ENCODE measurements around the gene STAC3.

The STAC3 gene

DNA sequence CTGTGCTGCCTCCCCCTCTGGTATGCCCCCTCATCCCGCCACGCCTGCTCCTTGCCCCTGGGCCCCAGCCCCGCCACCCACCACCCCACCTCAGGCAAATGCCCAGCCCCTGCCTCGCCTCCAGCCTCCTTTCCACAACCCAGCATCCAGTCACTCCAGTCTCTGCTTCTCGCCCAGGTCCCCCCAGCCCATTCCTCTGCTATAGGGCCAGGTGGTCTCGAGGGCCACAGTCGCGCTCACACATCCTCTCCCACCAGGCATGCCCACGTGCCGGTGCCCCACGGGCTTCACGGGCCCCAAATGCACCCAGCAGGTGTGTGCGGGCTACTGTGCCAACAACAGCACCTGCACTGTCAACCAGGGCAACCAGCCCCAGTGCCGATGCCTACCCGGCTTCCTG, 40.5 kb downstream of the STAC3 start:
- no peak for DNase-seq

DNA sequence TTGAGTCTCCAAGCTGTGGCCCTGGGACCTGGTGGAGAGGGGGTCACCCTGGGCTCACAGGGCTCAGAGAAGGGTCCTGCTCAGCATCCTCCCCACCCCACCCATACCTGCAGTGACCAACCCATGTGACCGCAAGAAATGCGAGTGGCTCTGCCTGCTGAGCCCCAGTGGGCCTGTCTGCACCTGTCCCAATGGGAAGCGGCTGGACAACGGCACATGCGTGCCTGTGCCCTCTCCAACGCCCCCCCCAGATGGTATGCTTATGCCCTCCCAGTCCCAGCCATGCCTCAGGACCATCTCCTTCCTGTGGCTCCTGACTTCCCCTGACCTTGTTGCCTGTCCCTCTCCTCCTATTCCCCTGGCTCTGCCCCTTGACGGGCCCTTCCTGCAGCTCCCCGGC, 41.1 kb downstream of the STAC3 start:
- DNase-seq, result no peak

DNA sequence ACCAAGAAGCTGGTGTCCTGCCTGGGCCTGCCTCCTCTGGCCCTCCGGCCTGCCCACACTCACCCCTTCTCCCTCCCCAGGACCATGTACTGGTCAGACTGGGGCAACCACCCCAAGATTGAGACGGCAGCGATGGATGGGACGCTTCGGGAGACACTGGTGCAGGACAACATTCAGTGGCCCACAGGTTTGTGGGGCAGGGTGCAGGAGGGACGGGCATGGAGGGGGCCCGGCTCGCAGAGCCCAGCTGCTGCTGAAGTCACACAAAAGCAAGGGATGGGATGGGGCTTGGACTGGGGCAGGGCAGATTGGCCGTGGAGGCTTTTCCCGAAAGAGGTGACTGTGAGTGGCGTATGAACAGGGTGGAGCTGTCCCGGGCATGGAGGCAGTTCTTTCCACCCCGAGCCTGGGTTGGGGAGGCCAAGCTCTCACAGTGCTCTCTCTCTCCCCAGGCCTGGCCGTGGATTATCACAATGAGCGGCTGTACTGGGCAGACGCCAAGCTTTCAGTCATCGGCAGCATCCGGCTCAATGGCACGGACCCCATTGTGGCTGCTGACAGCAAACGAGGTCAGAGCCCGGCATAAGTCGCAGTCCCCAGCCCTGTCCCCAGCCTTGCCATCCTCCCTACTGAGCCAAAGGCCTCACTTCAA, 42.2 kb downstream of the STAC3 start:
- DNase-seq, result no peak

DNA sequence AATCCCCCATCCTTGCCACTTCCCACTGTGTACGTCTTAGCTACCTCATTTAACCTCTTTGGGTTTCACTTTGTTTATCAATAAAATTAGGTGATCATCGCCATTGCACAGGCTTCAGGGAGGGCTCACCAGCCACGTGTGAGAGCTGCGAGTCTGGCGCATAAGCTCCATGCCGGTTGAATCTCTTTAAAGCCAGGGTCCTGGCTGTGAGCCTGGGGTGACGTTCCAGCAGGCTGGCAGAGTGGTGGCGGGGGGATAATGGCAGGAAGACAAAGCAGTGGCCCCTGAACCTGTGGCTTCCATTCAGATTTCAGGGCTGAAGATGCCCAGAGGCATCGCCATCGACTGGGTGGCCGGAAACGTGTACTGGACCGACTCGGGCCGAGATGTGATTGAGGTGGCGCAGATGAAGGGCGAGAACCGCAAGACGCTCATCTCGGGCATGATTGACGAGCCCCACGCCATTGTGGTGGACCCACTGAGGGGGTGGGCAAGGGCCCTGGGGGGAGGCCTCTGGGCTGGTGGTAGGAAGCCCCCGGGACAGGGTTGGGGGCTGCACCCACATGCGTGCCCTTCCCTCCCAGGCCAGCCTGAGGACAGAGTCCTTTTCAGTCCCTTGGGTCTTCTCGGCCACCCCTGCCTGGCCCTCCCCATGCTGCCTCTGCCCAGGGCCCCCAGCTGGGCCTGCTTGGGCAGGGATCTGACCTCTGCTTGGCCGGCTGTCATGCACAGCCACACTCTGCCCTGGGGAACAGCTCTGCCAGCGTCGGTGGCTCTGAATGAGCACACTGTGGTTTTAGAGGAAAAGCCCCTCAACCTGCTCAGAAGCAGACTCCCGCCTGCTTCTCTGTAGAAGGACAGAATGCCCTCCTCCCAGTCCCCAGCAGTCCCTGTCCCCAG, 43.0 kb downstream of the STAC3 start:
- no peak for DNase-seq

DNA sequence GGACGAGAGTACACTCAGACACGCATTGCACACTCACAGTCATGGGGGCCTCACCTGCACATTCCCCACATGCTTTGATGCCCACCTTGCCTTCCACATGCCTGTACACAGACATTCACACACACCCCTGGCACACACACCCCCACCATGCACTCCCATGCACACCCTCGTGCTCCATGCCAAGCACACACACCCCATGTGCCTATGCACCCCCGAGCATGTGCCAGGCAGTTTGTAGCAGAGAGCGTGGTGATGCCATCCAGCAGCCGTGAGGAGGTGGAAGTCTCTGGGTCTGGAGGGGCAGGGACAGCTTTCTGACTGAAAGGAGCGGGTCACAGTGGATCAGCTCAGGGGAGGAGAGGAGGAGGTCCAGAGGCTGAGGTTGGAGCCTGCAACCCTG, 45.1 kb downstream of the STAC3 start:
- no peak for DNase-seq

DNA sequence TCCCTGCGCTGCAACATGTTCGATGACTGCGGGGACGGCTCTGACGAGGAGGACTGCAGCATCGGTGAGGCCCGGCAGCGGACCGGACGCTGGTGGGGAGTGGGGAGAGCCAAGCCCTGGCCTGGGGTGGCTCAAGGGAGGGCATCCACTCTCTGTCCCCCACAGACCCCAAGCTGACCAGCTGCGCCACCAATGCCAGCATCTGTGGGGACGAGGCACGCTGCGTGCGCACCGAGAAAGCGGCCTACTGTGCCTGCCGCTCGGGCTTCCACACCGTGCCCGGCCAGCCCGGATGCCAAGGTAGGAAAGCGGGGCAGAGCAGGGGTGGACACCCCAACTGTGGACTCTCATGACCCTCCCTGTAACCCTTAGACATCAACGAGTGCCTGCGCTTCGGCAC, 45.8 kb downstream of the STAC3 start:
- no peak for DNase-seq

DNA sequence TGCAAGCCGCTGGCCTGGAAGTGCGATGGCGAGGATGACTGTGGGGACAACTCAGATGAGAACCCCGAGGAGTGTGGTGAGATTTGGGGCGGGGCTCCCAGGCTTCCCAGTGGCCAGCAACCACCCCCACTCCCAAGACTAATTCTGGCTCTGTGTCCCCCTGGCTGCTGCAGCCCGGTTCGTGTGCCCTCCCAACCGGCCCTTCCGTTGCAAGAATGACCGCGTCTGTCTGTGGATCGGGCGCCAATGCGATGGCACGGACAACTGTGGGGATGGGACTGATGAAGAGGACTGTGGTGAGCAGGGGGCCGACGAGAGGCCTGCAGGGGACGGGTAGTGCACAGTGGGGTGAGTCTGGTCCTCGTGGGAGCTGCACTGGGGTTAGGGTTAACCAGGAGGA, 46.5 kb downstream of the STAC3 start:
- no peak for DNase-seq

DNA sequence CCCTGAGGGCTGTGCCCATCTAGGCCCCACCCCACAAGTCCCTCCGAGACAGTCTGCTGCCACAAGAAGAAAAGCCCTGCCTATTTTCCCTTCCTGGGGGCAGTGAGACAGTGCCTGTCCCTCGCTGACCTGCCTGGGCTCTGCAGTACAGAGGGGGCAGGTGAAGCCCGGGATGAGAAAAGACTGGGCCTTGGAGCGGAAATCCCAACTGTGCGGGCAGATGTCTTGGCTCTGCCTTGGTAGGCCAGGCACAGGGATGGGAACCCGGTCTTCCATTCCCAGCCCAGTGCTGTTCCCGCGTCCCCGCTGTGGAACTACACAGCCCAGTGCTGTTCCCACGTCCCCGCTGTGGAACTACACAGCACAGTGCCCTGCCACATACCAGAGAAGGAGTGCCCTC, 47.2 kb downstream of the STAC3 start:
- DNase-seq, result no peak

DNA sequence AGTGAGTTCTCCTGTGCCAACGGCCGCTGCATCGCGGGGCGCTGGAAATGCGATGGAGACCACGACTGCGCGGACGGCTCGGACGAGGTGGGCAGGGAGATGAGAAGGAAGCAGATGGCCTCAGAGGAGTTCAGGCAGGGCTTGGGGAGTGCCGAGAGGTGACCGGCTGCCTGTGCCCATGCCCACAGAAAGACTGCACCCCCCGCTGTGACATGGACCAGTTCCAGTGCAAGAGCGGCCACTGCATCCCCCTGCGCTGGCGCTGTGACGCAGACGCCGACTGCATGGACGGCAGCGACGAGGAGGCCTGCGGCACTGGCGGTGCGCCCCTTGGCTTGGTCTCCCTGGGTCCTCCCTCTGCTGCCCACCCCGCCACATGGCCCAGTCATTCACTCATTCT, 47.8 kb downstream of the STAC3 start:
- DNase-seq, result no peak

DNA sequence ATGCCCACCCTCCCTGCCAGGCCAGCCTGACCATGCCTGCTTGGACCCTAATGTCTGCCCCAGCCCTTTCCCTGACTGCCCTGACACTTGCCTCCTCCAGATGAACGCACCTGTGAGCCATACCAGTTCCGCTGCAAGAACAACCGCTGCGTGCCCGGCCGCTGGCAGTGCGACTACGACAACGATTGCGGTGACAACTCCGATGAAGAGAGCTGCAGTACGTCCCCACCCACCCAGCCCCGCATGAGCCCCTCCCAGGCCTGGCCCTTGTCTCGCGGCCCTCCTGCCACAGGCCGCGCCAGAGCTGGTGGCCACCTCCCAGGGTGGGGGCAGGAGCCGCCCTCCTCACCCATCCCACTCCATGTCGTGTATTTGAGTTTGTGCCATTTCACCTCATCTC, 48.7 kb downstream of the STAC3 start:
- no peak for DNase-seq

DNA sequence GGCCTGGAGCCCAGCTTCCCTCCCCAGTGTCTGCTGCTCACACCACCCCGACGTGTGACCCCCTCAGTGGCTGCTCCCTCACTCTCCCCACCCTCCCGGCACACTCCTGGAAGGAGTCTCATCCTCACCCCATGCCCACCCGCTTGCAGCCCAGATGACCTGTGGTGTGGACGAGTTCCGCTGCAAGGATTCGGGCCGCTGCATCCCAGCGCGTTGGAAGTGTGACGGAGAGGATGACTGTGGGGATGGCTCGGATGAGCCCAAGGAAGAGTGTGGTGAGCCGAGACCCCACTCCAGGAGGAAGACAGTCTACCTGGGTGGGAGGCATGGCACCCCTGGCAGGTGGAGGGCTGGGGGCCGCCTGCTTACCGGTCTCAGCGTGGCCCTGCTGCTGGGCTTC, 49.4 kb downstream of the STAC3 start:
- DNase-seq, result no peak

DNA sequence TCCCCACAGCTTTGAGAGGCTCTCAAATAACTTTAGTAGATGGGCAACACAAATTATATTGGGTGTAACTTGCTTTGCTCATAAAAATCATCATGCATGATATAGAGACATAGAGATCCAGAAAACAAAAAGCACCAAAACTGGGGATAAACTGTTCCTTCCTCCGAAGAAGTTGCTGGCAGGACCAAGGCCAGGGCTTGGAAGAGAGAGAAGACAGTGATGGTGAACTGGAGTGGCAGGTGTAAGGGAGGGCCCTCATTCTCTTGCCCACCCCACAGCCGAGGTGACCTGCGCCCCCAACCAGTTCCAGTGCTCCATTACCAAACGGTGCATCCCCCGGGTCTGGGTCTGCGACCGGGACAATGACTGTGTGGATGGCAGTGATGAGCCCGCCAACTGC, 49.8 kb downstream of the STAC3 start:
- no peak for DNase-seq

DNA sequence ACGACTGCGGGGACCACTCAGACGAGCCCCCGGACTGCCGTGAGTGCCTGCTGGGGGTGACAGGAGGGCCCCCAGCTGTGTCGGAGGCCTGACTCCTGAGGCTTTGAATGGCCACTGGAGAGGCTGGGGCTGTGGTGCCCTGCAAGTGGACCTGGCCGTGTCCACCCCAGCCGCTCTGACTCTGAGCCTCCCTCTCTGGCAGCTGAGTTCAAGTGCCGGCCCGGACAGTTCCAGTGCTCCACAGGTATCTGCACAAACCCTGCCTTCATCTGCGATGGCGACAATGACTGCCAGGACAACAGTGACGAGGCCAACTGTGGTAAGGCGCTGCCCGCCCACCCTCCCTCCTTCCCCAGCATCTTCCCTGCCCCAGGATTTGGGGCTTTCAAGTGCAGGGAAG, 50.5 kb downstream of the STAC3 start:
- DNase-seq, result no peak

DNA sequence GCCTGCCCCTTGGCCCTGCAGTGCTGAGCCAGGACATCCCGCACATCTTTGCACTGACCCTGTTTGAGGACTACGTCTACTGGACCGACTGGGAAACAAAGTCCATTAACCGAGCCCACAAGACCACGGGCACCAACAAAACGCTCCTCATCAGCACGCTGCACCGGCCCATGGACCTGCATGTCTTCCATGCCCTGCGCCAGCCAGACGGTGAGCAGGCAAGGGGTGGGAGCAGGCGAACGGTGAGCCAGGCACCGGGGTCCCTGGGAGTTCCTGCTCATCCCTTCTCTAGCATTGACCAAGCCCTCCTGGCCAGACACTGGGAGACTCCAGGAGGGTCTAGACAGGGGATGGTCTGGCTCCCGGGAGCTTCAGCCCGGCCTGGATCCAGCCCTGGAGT, 51.8 kb downstream of the STAC3 start:
- no peak for DNase-seq

DNA sequence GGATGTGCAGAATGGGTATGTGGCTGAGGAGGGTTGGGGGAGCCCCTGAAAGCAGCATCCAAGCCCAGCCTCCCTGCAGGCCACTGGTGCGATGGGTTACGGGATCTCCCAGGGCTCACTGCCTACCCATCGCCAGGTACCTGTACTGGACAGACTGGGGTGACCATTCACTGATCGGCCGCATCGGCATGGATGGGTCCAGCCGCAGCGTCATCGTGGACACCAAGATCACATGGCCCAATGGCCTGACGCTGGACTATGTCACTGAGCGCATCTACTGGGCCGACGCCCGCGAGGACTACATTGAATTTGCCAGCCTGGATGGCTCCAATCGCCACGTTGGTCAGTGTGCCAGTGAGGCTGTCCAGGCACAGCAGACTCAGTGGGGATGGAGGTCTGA, 52.7 kb downstream of the STAC3 start:
- DNase-seq, result no peak

DNA sequence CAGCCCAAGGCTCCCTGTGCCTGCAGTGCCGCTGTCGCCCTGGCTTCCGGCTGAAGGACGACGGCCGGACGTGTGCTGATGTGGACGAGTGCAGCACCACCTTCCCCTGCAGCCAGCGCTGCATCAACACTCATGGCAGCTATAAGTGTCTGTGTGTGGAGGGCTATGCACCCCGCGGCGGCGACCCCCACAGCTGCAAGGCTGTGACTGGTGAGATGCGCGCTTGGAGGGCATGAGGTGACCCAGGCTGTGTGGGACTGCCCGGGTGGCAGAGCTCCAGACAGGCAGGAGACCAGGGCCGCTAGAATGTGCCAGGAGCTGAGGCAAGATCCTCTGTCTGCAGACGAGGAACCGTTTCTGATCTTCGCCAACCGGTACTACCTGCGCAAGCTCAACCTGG, 54.0 kb downstream of the STAC3 start:
- no peak for DNase-seq

DNA sequence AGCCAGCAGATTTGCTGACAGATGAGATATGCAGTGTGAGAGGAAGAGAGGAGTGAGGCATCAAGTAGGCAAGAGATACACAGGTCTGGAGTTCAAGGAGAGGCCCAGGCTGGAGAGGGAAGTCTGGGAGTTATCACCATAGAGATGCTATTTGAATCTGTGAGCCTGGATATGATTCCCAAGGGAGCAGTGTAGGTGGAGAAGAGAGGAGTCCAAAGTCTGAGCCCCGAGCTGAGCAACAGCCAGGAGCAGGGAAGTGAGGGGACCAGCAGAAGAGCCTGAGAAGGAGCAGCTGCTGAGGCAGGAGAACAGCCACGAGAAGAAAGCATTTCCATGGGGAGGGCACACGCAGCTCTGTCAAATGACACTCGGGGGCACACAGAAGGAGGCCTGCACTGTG, 54.5 kb downstream of the STAC3 start:
- no peak for DNase-seq

DNA sequence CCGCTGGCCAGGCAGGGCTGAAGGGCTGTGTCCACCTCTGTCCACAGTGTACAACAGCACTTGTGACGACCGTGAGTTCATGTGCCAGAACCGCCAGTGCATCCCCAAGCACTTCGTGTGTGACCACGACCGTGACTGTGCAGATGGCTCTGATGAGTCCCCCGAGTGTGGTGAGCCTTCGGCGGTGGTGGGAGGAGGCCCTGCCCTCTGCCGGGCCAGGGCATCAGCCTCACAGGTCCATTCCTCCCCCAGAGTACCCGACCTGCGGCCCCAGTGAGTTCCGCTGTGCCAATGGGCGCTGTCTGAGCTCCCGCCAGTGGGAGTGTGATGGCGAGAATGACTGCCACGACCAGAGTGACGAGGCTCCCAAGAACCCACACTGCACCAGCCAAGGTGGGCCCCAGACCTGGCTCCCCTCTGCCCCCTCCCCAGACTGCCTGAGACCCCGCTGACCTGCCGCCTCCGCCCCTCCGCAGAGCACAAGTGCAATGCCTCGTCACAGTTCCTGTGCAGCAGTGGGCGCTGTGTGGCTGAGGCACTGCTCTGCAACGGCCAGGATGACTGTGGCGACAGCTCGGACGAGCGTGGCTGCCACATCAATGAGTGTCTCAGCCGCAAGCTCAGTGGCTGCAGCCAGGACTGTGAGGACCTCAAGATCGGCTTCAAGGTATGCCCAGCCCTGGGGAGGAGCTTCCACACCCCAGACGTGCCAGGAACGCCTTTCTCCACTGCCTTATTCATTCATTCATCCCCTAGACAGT, 55.2 kb downstream of the STAC3 start:
- DNase-seq, result no peak

DNA sequence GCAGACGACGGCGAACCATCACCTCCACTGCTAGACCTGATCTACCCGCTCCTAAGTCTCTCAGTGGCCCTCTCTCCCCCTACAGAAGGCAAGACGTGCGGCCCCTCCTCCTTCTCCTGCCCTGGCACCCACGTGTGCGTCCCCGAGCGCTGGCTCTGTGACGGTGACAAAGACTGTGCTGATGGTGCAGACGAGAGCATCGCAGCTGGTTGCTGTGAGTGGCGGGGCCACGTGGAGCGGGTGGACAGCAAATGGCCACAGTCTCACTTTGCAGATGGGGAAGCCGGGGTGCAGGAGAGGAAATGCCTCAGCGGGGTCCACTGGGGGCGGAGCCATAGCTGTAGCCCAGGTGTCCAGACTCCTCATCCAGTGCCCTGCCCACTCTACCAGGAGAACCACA, 55.8 kb downstream of the STAC3 start:
- DNase-seq, result no peak

DNA sequence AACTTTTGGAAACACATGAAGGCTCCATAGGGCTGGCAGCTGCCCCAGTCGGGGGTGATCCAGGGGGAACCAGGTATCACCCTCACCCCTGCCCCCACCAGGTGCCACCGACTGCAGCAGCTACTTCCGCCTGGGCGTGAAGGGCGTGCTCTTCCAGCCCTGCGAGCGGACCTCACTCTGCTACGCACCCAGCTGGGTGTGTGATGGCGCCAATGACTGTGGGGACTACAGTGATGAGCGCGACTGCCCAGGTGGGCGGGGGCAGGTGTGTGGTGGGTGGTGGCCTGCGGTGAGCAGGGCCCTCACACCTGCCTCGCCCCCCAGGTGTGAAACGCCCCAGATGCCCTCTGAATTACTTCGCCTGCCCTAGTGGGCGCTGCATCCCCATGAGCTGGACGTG, 56.7 kb downstream of the STAC3 start:
- no peak for DNase-seq

DNA sequence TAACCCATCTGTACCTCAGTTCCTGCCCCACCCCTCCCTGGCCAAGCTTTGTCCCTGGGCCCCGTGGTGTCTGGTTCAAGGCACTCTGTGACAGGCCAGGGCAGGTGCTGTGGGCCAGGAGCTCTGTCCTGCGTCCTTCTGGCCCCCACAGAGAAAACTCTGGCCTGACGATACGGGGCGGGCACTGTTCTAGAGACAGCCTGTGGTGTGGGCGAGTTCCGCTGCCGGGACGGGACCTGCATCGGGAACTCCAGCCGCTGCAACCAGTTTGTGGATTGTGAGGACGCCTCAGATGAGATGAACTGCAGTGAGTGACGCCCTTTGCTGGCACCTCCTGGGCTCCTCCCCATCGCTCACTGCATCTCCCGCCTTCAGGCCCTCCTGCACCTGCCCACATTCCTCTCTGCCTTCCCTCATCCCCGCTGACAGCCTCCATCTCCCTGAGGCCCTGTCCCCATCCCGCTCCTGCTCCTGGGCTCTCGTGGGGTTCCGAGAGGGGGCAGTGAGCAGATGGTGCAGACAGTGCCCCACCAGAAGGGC, 57.2 kb downstream of the STAC3 start:
- DNase-seq, result no peak
